ENCODE measurements around the gene RAD54L. TPM values are rescaled to one million over a fixed set of nuclear protein-coding genes. Genes with fewer than 3 reads are reported as not detected.

Gene RAD54L
- total and polyA plus RNA-seq, 2 donors from 2014 or later, result 1.2 to 1.7 TPM

- H3K36me3 ChIP-seq (ENCODE audit: control insufficient read depth in 2 of 3, insufficient read depth in 3 of 3, low read length in 3 of 3), result no peaks in the 10 kb centered on the region
- no peak overlapping the region for H3K9ac ChIP-seq (ENCODE audit: low read length in 3 of 3)
- H3K4me3 ChIP-seq (ENCODE audit: low read length in 3 of 3), result no peak overlapping the region
- H3K27me3 ChIP-seq (ENCODE audit: control insufficient read depth, insufficient read depth, low read length), result no peaks in the 10 kb centered on the region
- H3K27ac ChIP-seq (ENCODE audit: low read depth in 2 of 2, low read length in 2 of 2), result no peak overlapping the region
- intact Hi-C loops (cut with DNase I), result no loop called here
- H3K9me3 ChIP-seq (ENCODE audit: control insufficient read depth in 2 of 3, insufficient read depth in 1 of 3, low read length in 3 of 3), result no peaks in the 10 kb centered on the region
- H3K4me1 ChIP-seq (ENCODE audit: control insufficient read depth in 2 of 3, insufficient read depth in 2 of 3, low read depth in 1 of 3, low read length in 3 of 3), result no peaks in the 10 kb centered on the region
- TF ChIP-seq CTCF (IDR thresholded peaks at IDR 0.05; ENCODE audit: borderline replicate concordance, extremely low read depth, insufficient read depth), result no peak
- FAIRE-seq, result no peak
- no peak for DNase-seq
Observed at GRCh38 chr1:46215504-46215903, 32.1 kb upstream of the RAD54L start.

DNA sequence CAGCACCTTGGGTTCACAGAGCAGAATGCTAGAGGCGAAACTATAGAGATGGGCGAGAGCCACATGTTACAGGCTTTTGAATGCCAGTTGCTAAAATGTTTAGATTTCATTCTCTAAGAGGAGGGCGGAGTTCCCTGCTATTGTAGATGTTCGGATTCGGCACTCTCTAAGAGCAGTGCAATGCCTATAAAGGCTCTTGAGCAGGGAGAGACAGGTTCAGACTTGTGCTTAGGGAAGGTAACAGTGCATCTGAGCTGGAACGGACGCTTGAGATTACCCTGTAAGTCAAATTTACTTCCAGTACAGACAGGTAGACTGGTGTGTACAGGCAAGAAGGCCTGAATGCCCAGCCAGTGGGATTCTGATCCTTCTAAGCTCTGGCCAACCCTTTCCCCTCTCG lies 29.1 kb upstream of the RAD54L start:
- H3K4me3 ChIP-seq (ENCODE audit: low read length in 3 of 3), result no peak overlapping the region
- no peaks in the 10 kb centered on the region for H3K27me3 ChIP-seq (ENCODE audit: control insufficient read depth, insufficient read depth, low read length)
- H3K4me1 ChIP-seq (ENCODE audit: control insufficient read depth in 2 of 3, insufficient read depth in 2 of 3, low read depth in 1 of 3, low read length in 3 of 3), result no peaks in the 10 kb centered on the region
- H3K9me3 ChIP-seq (ENCODE audit: control insufficient read depth in 2 of 3, insufficient read depth in 1 of 3, low read length in 3 of 3), result no peaks in the 10 kb centered on the region
- intact Hi-C loops (cut with DNase I), result no loop called here
- TF ChIP-seq CTCF (IDR thresholded peaks at IDR 0.05; ENCODE audit: borderline replicate concordance, extremely low read depth, insufficient read depth), result no peak
- H3K27ac ChIP-seq (ENCODE audit: low read depth in 2 of 2, low read length in 2 of 2), result no peak overlapping the region
- no peak overlapping the region for H3K9ac ChIP-seq (ENCODE audit: low read length in 3 of 3)
- DNase-seq (no peak), FAIRE-seq (no peak)
- H3K36me3 ChIP-seq (ENCODE audit: control insufficient read depth in 2 of 3, insufficient read depth in 3 of 3, low read length in 3 of 3), result no peaks in the 10 kb centered on the region

GRCh38 chr1:46219551-46220520 lies 27.7 kb upstream of the RAD54L start:
- Histone ChIP-seq H3K9ac (ENCODE audit: low read length in 3 of 3) (no peak overlapping the region), H3K36me3 (ENCODE audit: control insufficient read depth in 2 of 3, insufficient read depth in 3 of 3, low read length in 3 of 3) (no peaks in the 10 kb centered on the region), H3K4me3 (ENCODE audit: low read length in 3 of 3) (no peak overlapping the region), H3K27ac (ENCODE audit: low read depth in 2 of 2, low read length in 2 of 2) (no peak overlapping the region), H3K4me1 (ENCODE audit: control insufficient read depth in 2 of 3, insufficient read depth in 2 of 3, low read depth in 1 of 3, low read length in 3 of 3) (peaks cover 0 to 4% (median 0%) of the 10 kb centered on the region in 3 donors), H3K9me3 (ENCODE audit: control insufficient read depth in 2 of 3, insufficient read depth in 1 of 3, low read length in 3 of 3) (no peaks in the 10 kb centered on the region), H3K27me3 (ENCODE audit: control insufficient read depth, insufficient read depth, low read length) (no peaks in the 10 kb centered on the region)
- DNase-seq (no peak), FAIRE-seq (no peak)
- no peak for TF ChIP-seq CTCF (IDR thresholded peaks at IDR 0.05; ENCODE audit: borderline replicate concordance, extremely low read depth, insufficient read depth)
- intact Hi-C loops (cut with DNase I), result loop anchor here (10.0 kb wide), 1 partner anchor 185 kb away; no protein-coding TSS in a partner anchor
